Smooth muscle cell (in vitro differentiated cells): Measurements from ENCODE around the gene MED27. TPM values are rescaled to one million over a fixed set of nuclear protein-coding genes. Genes with fewer than 3 reads are reported as not detected.
"Not testable (repeated sequence)": the region's sequence is repeated elsewhere in the genome, so short reads cannot be mapped to it uniquely, and the experiment has no call there.

ENCODE experiments used
- DNase-seq: peaks from one replicate; lab custom pipeline; 2025; ENCODE audit not compliant: unreplicated experiment; lab: John Stamatoyannopoulos, UW
- H2AFZ ChIP-seq: fragments of 200-600 bp; sonication (generic); 2 replicates; pipeline ENCODE4 v1.6.0; 2016; ENCODE audit warnings: antibody characterized with exemption, low read depth, mild to moderate bottlenecking
- H3F3A ChIP-seq: fragments of 200-600 bp; sonication (generic); 2 replicates; pipeline ENCODE4 v1.6.0; 2017; ENCODE audit warnings: antibody characterized with exemption, low read depth
- H3K27ac ChIP-seq: fragments of 200-600 bp; sonication (generic); 2 replicates; pipeline ENCODE4 v1.5.1; 2016; ENCODE audit warnings: low read depth, mild to moderate bottlenecking
- H3K27me3 ChIP-seq: fragments of 200-600 bp; sonication (generic); 2 replicates; pipeline ENCODE4 v1.6.1; 2016; ENCODE audit warnings: low read depth, mild to moderate bottlenecking
- H3K36me3 ChIP-seq: fragments of 200-600 bp; sonication (generic); 2 replicates; pipeline ENCODE4 v1.5.1; 2016; ENCODE audit warnings: low read depth
- H3K4me1 ChIP-seq: fragments of 200-600 bp; sonication (generic); 2 replicates; pipeline ENCODE4 v1.5.1; 2016; ENCODE audit warnings: low read depth
- H3K4me2 ChIP-seq: fragments of 200-600 bp; sonication (generic); 2 replicates; pipeline ENCODE4 v1.6.0; 2016; ENCODE audit warnings: mild to moderate bottlenecking
- H3K4me3 ChIP-seq: fragments of 200-600 bp; sonication (generic); 2 replicates; pipeline ENCODE4 v1.5.1; 2016; ENCODE audit warnings: mild to moderate bottlenecking
- H3K79me2 ChIP-seq: fragments of 200-600 bp; sonication (generic); 2 replicates; pipeline ENCODE4 v1.6.0; 2016; ENCODE audit warnings: low read depth, mild to moderate bottlenecking
- H3K9ac ChIP-seq: fragments of 200-600 bp; sonication (generic); 2 replicates; pipeline ENCODE4 v1.6.0; 2016; ENCODE audit warnings: low read depth
- H3K9me3 ChIP-seq: fragments of 200-600 bp; sonication (generic); replicated peaks from 2 replicates; pipeline ENCODE4 v1.5.1; 2016; ENCODE audit warnings: low read depth
- H4K20me1 ChIP-seq: fragments of 200-600 bp; sonication (generic); 2 replicates; pipeline ENCODE4 v1.6.0; 2016; ENCODE audit warnings: low read depth
- WGBS: methylation state at CpG from one replicate; pipeline ENCODE4 v1.1.7; 2016; ENCODE audit warnings: low lambda C conversion rate; 5-methylcytosine and 5-hydroxymethylcytosine counted together
- polyA plus RNA-seq: library from polyadenylated mRNA; unstranded; fragments of >200 nt; fragmentation: Nextera tagmentation; extraction: Ambion mirVana; gene quantifications from 2 replicates; pipeline ENCODE4 v1.2.1, GENCODE V29; 2016
- total RNA-seq: library from RNA; depleted of rRNA; stranded (reverse); fragments of >200 nt; gene quantifications from 2 replicates; pipeline ENCODE4 v1.2.3, GENCODE V29; 2014
- TF ChIP-seq, protein P1 (sequence below): fragments of 200-600 bp; sonication (generic); IDR thresholded peaks from 2 replicates; pipeline ENCODE4 v1.5.1; 2017; ENCODE audit warnings: borderline replicate concordance, mild to moderate bottlenecking, antibody characterized with exemption; ENCODE audit not compliant: insufficient read depth, poor library complexity, severe bottlenecking

The MED27 gene
- total and polyA plus RNA-seq, 2 experiments from 2014 or later: 24.0 to 50.0 TPM

DNA sequence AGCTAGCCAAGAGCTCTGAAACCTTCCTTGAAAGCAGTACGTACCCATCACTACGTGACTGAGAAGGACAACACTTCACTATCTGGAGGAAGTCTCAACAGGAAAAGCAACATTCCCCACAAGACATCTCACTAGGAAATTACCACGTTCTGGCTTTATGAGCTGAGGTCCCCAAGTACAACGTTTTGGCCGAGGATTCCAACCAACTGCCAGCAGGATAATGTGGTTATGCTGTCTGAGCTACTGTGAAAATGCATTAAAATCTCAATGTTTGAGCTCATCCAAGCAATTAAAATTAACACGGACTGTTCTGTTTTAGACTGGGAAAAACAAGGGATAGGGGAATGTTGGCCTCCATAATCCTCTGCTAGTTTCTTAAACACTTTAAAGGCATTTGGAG lies 16.4 kb downstream of the MED27 start:
- 56% methylated on average over 6 of the region's 6 CpGs for WGBS
- Histone ChIP-seq H3K36me3 (no peaks in the 10 kb centered on the region), H3K4me3 (no peak overlapping the region), H3K4me2 (no peak overlapping the region), H2AFZ (no peak overlapping the region), H3K9ac (no peak overlapping the region), H4K20me1 (peaks cover 86% of the 10 kb centered on the region), H3K27ac (no peak overlapping the region), H3K9me3 (no peaks in the 10 kb centered on the region), H3K79me2 (peaks cover 40% of the 10 kb centered on the region), H3K27me3 (no peaks in the 10 kb centered on the region), H3F3A (no peaks in the 10 kb centered on the region), H3K4me1 (no peaks in the 10 kb centered on the region)
- DNase-seq: no peak
- TF ChIP-seq, protein P1, sequence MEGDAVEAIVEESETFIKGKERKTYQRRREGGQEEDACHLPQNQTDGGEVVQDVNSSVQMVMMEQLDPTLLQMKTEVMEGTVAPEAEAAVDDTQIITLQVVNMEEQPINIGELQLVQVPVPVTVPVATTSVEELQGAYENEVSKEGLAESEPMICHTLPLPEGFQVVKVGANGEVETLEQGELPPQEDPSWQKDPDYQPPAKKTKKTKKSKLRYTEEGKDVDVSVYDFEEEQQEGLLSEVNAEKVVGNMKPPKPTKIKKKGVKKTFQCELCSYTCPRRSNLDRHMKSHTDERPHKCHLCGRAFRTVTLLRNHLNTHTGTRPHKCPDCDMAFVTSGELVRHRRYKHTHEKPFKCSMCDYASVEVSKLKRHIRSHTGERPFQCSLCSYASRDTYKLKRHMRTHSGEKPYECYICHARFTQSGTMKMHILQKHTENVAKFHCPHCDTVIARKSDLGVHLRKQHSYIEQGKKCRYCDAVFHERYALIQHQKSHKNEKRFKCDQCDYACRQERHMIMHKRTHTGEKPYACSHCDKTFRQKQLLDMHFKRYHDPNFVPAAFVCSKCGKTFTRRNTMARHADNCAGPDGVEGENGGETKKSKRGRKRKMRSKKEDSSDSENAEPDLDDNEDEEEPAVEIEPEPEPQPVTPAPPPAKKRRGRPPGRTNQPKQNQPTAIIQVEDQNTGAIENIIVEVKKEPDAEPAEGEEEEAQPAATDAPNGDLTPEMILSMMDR: no peak

DNA sequence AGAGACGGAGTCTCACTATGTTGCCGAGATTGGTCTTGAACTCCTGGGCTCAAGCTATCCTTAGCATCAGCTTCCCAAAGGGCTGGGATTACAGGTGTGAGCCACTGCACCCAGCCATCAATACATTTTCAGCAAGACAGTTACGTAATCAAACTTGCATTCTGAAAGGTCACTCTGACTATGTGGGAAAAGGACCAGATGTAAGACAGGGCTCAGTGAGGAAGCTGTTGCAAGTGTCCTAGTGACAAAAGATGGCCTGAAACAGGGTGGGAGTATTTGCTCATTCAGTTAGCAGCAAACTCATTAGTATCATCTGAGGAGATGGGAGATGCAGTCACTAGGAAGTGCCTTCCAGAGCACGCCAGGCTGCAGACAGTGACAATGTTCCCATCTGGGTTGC lies 16.9 kb downstream of the MED27 start:
- WGBS: over 99% methylated on average over 4 of the region's 4 CpGs
- Histone ChIP-seq H3K27ac (no peak overlapping the region), H3K4me1 (no peaks in the 10 kb centered on the region), H3K4me3 (no peak overlapping the region), H4K20me1 (peaks cover 85% of the 10 kb centered on the region), H3K27me3 (no peaks in the 10 kb centered on the region), H3K79me2 (peaks cover 44% of the 10 kb centered on the region), H2AFZ (no peak overlapping the region), H3K9me3 (no peaks in the 10 kb centered on the region), H3F3A (no peaks in the 10 kb centered on the region), H3K4me2 (no peak overlapping the region), H3K36me3 (no peaks in the 10 kb centered on the region), H3K9ac (no peak overlapping the region)
- TF ChIP-seq, protein P1: no peak
- no peak for DNase-seq

DNA sequence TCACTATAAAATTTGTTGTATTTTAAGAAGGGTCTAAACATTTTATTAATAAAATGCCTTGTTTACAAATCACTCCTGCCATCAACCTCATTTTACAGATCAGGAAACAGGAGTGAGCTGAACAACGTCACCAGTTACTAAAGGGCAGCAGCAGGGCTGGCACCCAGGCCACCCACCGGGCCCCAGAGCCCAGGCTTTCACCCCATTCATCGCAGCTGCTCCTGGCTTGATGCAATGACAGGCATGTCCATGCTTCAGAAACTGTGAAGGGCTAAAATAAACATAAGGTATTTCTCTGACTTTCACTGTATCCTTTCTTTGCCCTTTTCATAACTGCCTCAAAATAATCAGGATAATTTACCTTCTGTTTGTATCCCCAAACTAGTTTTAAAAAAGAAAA lies 18.1 kb downstream of the MED27 start:
- Histone ChIP-seq H3K27ac (no peak overlapping the region), H2AFZ (no peak overlapping the region), H3K4me1 (no peaks in the 10 kb centered on the region), H4K20me1 (peaks cover 84% of the 10 kb centered on the region), H3K27me3 (no peaks in the 10 kb centered on the region), H3K36me3 (no peaks in the 10 kb centered on the region), H3F3A (no peaks in the 10 kb centered on the region), H3K79me2 (peaks cover 52% of the 10 kb centered on the region), H3K9ac (no peak overlapping the region), H3K9me3 (no peaks in the 10 kb centered on the region), H3K4me3 (no peak overlapping the region), H3K4me2 (no peak overlapping the region)
- TF ChIP-seq, protein P1: no peak
- WGBS: 95% methylated on average over 3 of the region's 3 CpGs
- no peak for DNase-seq

DNA sequence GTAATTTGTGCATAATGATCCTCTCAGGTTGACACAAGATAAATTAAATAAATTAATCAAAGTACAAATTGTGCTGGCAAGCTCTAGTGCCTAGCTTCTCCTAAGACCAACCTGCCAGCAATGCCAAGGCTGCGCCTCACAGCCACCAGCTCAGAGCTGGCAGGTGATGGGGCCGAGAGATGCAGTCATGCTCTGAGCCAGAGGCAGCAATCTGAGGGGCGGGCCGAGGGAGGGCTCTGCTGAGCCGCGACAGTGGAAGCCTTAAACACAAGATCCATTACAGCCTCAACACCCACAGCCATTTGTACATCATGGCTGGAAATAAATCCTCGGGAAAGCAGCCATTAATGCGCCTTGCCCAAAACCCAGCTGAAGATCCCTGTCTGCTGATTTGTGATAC lies 20.3 kb downstream of the MED27 start:
- H2AFZ ChIP-seq: no peak overlapping the region
- no peak for DNase-seq
- H3F3A ChIP-seq: no peaks in the 10 kb centered on the region
- no peak overlapping the region for H3K4me3 ChIP-seq
- H4K20me1 ChIP-seq: peaks cover 84% of the 10 kb centered on the region
- H3K27me3 ChIP-seq: no peaks in the 10 kb centered on the region
- no peaks in the 10 kb centered on the region for H3K36me3 ChIP-seq
- no peak overlapping the region for H3K4me2 ChIP-seq
- no peaks in the 10 kb centered on the region for H3K4me1 ChIP-seq
- no peak overlapping the region for H3K9ac ChIP-seq
- H3K9me3 ChIP-seq: no peaks in the 10 kb centered on the region
- no peak overlapping the region for H3K27ac ChIP-seq
- peaks cover 54% of the 10 kb centered on the region for H3K79me2 ChIP-seq
- TF ChIP-seq, protein P1: no peak
- 96% methylated on average over 8 of the region's 8 CpGs for WGBS

DNA sequence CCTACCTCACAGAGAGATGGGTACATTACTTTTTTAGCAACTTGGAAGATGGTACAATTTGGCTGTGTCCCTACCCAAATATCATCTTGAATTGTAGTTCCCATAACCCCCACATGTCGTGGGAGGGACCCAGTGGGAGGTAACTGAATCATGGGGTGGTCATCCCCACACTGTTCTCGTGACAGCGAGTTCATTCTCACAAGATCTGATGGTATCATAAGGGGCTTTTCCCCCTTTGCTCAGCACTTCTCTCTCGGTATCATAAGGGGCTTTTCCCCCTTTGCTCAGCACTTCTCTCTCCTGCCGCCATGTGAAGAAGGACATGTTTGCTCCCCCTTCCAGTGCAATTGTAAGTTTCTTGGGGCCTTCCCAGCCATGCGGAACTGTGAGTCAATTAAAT lies 21.4 kb downstream of the MED27 start:
- H4K20me1 ChIP-seq: peaks cover 83% of the 10 kb centered on the region
- not testable (repeated sequence) for H3K9me3 ChIP-seq, DNase-seq, H3K9ac ChIP-seq, H3K36me3 ChIP-seq, H3F3A ChIP-seq, H3K27me3 ChIP-seq, H3K4me2 ChIP-seq, H3K4me3 ChIP-seq, H2AFZ ChIP-seq, H3K4me1 ChIP-seq, H3K27ac ChIP-seq
- 83% methylated on average over 6 of the region's 6 CpGs for WGBS
- peaks cover 54% of the 10 kb centered on the region for H3K79me2 ChIP-seq
